GM18868 (cell line): ENCODE results near the gene TMEM18.
"Not testable (repeated sequence)": the region's sequence is repeated elsewhere in the genome, so short reads cannot be mapped to it uniquely, and the experiment has no call there.

Experiments used
- ATAC-seq: cut with Tn5 transposase; IDR thresholded peaks from one replicate; pipeline ENCODE4 v1.9.1; 2021; ENCODE audit warnings: mild to moderate bottlenecking, moderate library complexity; ENCODE audit not compliant: unreplicated experiment

Gene TMEM18

DNA sequence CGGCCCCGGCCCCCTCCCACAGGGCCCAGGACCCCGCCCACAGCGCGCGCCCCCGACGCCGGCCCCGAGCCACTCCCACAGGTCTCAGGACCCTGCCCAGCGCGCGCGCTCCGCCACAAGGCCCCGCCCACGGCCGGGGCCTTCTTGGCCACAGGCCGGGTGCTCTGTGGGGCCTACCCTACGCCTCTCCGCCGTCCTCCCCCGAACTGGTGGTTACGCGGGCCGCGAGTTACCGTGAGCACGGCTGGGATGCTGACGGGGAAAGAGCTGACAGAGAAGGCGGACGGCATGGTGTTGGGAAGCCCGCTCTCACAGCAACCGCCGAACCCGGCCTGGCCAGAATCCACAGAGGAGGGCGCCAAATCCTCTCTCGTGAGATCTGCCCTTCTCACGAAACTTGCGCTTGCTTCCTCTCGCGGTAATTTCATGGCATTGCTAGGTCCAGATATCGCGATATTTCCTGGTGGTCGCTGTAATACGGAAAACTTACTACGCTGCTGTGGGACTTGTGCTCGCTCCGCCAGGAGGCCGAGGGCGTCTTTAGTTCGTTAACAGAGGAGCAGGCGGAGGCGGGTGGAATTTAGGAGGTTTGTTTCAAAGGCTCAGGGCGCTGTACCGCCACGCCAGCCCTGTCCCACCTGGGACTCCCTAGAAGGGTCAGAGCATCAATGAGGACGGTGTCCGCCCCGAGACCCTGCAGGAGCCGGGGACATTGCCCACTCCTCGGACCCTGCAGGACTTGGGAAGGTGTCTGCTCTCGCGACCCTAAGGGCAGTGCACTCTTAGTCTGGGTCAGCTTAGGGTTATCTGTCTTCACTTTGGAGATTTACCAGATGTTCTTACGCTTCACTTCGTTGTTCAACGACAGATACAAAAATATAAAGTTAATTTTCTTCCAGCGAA lies at the start of gene TMEM18:
Gene TMEM18 (minus strand): TSS at position 351 of the 903 bp plus-strand sequence. CDS start 61 bp downstream, at position 290.
- peak; percentile 49 for ATAC-seq

GRCh38 chr2:726169-726568 lies 49.0 kb upstream of the TMEM18 start:
- peak; percentile 78 for ATAC-seq

GRCh38 chr2:725468-725867 lies 48.3 kb upstream of the TMEM18 start:
- ATAC-seq, result no peak

DNA sequence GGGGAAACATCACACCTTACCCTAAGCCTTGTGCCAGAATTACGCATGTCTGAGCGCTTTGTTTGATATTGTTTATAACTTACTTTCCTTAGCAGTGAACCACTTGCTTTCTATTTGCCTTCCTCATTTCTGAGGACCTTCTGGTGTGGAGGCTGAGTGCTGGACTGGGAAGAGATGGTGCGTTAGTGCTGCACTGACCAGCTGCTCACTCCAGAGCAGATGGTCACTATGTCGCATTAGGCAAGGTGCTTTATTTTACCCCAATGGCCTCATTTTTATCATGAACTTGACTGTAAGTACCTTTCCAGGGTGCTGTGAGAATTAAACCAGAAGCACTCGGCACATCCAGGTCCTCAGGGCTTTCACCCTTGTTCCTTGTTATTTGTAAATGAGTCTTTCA lies 46.6 kb upstream of the TMEM18 start:
- ATAC-seq, result no peak

DNA sequence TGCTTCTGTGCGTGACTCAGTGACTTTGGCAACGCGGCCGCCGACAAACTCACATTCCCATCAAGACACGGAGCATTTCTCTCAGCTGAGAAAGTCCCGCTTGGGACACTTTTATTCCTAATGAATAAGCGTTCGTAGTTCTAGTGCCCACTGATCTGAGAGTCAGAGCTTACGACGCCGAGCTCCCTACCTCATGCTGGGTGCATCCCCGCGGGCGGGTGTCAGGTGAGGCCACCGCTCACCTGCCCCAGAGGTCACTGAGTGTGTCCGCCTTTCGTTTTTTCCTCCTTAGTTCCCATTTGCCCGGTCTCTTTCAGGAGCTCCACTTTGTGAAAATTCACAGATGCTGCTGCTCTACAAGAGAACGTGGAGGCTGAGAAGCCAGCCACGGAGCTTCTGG lies 43.6 kb upstream of the TMEM18 start:
- no peak for ATAC-seq

DNA sequence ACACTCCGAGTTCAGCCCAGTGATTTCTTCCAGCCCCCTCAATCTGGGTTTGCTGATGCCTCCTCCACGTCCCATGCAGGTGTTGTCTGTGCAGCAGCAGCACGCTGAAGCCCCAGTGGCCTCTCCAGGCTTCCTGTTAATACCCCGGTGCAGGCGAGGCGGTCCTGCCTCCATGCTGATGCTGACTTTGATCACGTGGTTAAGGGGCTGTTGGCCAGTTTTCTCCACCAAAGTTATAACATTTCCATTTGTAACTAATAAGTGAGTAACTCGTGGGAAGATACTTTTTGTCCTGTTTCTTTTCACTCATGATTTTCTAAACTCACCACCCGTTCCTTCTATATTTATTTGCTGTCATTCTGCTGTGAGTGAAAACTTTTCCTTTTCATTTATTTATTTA lies 42.5 kb upstream of the TMEM18 start:
- ATAC-seq, result no peak

- ATAC-seq, result no peak
These were observed 42.0 kb upstream of the TMEM18 start for GRCh38 chr2:719191-719590.

DNA sequence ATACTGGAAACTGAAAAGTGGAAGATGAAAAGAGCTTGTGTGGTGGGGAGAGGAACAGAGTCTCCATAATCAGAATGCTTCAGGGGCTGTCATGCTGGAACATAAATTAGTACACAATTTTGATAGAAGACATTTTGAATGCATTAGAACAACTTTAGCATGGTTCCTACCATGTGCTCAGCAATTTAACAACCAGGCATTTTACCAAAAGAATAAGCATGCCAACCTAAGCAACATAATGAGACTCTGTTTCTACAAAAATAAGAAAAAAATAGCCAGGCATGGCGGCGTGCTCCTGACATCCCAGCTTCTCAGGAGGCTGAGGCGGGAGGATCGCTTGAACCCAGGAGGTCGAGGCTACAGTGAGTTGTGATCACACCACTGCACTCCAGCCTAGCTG lies 40.5 kb upstream of the TMEM18 start:
- no peak for ATAC-seq

DNA sequence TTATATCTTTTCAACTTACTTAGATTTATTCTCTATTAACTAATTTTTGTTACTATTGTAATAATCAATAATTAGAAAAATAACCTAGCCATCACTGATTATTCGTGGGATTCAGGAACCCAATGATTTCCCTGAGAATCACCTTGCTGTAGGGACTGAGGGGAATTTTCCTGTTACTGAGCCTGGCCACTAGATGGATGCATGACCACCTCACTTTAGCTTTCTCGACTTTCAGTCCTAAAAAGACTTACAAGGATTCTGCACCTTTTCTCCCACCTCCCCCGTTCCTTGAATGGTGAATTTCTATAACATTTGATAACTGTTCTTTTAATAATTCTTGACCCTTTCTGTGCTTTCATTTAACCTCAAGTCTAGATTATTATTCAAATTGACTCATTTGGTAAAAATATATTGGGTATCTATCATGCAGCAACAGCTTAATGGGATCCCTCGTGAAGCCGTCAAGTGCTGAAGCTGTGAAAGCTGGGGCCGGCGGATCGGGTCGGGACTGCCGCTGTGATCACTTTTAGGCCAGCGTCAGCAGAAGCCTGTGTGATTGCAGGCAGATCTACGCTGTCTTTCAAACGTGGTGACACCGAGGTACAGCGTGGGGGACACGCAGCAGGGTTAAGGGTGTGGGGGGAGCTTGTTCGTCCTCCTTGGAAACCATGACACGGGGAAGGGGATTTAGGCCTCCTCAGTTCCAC lies 38.8 kb upstream of the TMEM18 start:
- no peak for ATAC-seq

DNA sequence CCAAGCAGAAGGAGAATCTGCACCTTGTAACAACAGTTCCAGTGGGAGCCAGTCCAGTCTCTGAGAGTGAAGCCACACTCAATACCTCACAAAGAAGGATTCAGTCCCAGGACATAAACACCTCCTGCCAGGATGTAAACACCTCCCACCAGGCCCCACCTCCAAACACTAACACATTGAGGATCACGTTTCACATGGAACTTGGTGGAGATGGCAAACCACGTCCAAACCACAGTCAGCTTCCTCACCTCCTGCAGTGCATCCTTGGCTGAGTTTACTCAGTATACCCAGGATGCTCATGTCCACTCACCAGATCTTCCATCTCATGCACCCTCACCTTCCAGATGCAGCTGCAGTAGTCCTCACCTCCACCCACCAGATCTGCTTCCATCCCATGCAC lies 37.8 kb upstream of the TMEM18 start:
- no peak for ATAC-seq

DNA sequence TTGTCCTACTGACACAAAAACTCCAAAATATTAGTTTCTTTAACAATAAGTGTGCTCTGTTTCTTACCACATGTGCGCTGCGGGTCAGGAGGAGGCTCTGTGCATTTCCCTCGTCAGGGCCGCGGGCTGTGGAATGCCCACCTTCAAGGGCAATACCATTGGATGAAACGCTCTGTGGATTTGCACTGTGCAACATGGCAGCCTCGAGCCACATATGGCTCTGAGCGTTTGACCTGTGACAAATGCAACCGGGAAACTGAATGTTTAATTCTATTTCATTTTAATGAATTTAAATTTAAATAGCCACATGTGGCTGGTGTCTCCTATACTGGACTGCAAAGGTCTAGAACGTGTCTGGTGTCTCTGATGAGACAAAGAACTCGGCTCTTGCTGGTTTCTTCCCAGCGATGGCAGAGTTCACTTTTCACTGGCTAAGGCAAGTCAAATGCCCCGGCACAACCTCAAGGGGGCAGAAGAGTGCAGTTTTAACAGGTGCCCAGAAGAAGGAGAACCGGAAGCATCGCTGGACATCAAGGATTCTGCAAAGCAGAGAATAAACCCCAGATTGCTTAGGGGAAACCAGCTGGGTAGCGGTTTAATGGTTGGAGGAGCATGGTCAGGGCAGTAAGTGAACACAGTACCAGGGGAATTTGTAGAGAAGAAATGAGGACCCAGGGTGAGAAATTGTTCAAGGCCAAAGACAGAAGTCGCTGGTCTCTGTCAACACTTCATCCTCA lies 37.0 kb upstream of the TMEM18 start:
- ATAC-seq, result peak; percentile 98

GRCh38 chr2:710867-711665 lies 33.9 kb upstream of the TMEM18 start:
- no peak for ATAC-seq

- ATAC-seq, result no peak
These were observed 32.0 kb upstream of the TMEM18 start for GRCh38 chr2:709138-709765.

- no peak for ATAC-seq
These were observed 31.5 kb upstream of the TMEM18 start for GRCh38 chr2:708667-709066.

GRCh38 chr2:705971-706511 lies 28.8 kb upstream of the TMEM18 start:
- ATAC-seq, result peak; percentile 95

DNA sequence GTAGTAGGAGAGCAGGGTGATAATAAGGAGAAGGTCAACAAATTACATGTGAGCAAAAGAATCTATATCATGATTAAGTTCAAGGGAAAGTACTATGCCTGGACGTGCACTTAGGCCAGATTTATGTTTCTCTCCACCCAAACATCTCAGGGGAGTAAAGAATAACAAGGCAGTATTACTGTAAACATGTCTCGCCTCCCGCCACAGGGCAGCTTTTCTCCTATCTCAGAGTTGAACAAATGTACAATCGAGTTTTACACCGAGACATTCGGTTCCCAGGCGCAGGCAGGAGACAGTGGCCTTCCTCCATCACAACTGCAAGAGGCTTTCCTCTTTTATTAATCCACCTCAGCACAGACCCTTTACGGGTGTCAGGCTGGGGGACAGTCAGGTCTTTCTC lies 25.6 kb upstream of the TMEM18 start:
- ATAC-seq, result not testable (repeated sequence)

DNA sequence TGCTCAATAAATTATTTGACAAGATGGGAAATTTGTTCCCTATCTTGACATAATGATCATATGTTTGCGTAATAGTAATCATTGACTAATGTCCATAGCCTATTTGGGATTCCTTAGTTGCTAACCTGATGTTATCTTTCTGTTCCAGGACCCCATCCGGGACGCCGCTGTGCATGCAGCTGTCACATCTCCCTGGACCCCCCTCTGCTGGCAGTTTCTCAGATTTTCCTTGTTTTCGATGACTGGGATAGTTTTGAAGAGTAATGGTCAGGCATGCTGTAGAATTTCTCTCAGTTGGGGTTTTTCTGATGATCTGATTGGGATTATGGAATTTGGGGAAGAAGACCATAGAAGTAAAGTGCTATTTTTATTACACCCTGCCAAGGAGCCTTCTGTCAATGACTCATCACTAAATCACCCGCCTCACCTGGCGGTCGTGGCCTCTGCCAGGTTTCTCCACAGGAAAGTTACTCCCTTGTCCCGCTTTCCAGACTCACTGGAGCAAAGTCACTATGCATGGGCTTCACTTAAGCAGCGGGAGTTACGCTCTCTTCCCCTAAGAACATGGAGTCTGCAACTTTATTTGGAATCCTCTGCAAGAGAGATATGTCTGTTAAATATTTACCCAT lies 19.9 kb upstream of the TMEM18 start:
- ATAC-seq, result no peak

DNA sequence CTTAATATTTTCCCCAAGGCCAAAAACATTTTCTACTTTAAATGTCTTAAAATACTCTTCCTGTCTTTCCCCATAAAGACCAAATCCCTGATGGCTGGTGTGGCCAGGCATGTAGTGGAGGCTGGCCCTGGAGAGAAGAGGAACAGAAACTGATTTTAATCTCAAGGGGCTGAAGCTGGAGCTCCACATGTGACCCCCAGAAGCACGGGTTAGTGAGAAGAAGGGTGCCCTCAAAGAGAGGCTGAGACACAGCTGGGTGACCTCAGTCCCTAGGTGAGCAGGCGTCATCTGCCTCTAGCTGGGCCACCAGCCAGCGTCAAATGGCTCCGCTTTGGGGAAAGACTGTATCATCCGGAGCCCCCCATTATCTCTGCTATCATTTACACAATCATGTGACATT lies 19.3 kb upstream of the TMEM18 start:
- peak; percentile 96 for ATAC-seq

- no peak for ATAC-seq
These were observed 17.8 kb upstream of the TMEM18 start for GRCh38 chr2:694906-695510.
